HCT116 (cell line): ENCODE results near the gene MAX. TPM values are rescaled to one million over a fixed set of nuclear protein-coding genes. Genes with fewer than 3 reads are reported as not detected.

Source experiments
- ATAC-seq: fragments of 200-7000 bp; cut with Tn5 transposase; 2 replicates; pipeline ENCODE4 v1.9.1; 2020; ENCODE audit warnings: mild to moderate bottlenecking, moderate library complexity
- BruUV-seq: library from RNA; stranded (reverse); fragments of 400-500 nt; replicated peaks from 2 replicates; lab custom pipeline; 2021; lab: Mats Ljungman, UMichigan
- CTCF ChIA-PET: fragments of 300-600 bp; sonication (Branson Sonifier 250); formaldehyde crosslinking; loops from one replicate; lab custom pipeline; 2021; ENCODE audit warnings: antibody characterized with exemption; lab: Charles Lee
- POLR2A ChIA-PET: fragments of 300-600, 350-600 bp; sonication (Branson Sonifier 250); formaldehyde crosslinking; loops from one replicate; lab custom pipeline; 2021; ENCODE audit warnings: antibody characterized with exemption; lab: Charles Lee
- RAD21 ChIA-PET, 2 experiments: fragments of 300-600 bp; sonication (Branson Sonifier 250); formaldehyde crosslinking; loops; one replicate each; lab custom pipeline; 2023; ENCODE audit warnings: low total read pairs in 2 of 2; ENCODE audit not compliant: uncharacterized antibody in 2 of 2, unreplicated experiment in 2 of 2, low non-redundant PET in 1 of 2; lab: Charles Lee
- DNase-seq: peaks from one replicate; pipeline ENCODE4 v3.0.0-alpha.2; 2010; ENCODE audit warnings: low read depth, low spot score
- H2AFZ ChIP-seq: fragments of 200-600 bp; shearing (Covaris generic), sonication (generic); 2 replicates; pipeline ENCODE4 v1.6.1; 2017; ENCODE audit warnings: low read depth, mixed run types, mixed read lengths, antibody characterized with exemption, low read length; ENCODE audit not compliant: poor library complexity, severe bottlenecking
- H3K27ac ChIP-seq: 2 replicates; pipeline ENCODE4 v1.5.1; 2012; ENCODE audit warnings: low read depth, low read length
- H3K27me3 ChIP-seq: fragments of 200-600 bp; sonication (generic); 2 replicates; pipeline ENCODE4 v1.6.1; 2016; ENCODE audit warnings: mixed run types, low read length, mixed read lengths; ENCODE audit not compliant: insufficient read depth
- H3K36me3 ChIP-seq, 2 experiments: fragments of 200-500 bp in 1 of 2; fragments of 200-600 bp in 1 of 2; sonication (Bioruptor generic) in 1 of 2; sonication (generic) in 1 of 2; 2 replicates each; pipeline versions ENCODE4 v1.5.1 to v1.6.1; 2014 to 2016; ENCODE audit warnings: low read length in 2 of 2, inconsistent platforms in 1 of 2, mixed read lengths in 1 of 2, mixed run types in 1 of 2; ENCODE audit not compliant: insufficient read depth in 2 of 2, control insufficient read depth in 1 of 2
- H3K4me1 ChIP-seq, 2 experiments: fragments of 200-600 bp in 1 of 2; sonication (generic) in 1 of 2; 2 replicates each; pipeline versions ENCODE4 v1.5.1 to v1.6.1; 2012 to 2017; ENCODE audit warnings: low read length in 2 of 2, inconsistent platforms in 1 of 2, mild to moderate bottlenecking in 1 of 2, mixed read lengths in 1 of 2, mixed run types in 1 of 2, moderate library complexity in 1 of 2; ENCODE audit not compliant: insufficient read depth in 2 of 2, control insufficient read depth in 1 of 2
- H3K4me2 ChIP-seq: fragments of 200-600 bp; sonication (generic); 2 replicates; pipeline ENCODE4 v1.6.1; 2017; ENCODE audit warnings: mixed run types, low read length, mixed read lengths
- H3K4me3 ChIP-seq, 2 experiments: fragments of 200-600 bp in 1 of 2; sonication (generic) in 1 of 2; replicated peaks in 1 of 2; 2 replicates each; pipeline ENCODE4 v1.5.1; 2011 to 2016; ENCODE audit warnings: low read length in 2 of 2, control low read depth in 1 of 2, low read depth in 1 of 2, mild to moderate bottlenecking in 1 of 2, mixed read lengths in 1 of 2, mixed run types in 1 of 2
- H3K79me2 ChIP-seq: fragments of 200-600 bp; sonication (generic); 2 replicates; pipeline ENCODE4 v1.6.1; 2017; ENCODE audit warnings: mild to moderate bottlenecking, mixed run types, low read length, moderate library complexity, mixed read lengths; ENCODE audit not compliant: insufficient read depth
- H3K9ac ChIP-seq: fragments of 200-600 bp; sonication (generic); 2 replicates; pipeline ENCODE4 v1.6.1; 2016; ENCODE audit warnings: low read length, mixed read lengths
- H3K9me2 ChIP-seq: fragments of 200-600 bp; sonication (generic), shearing (Covaris generic); 2 replicates; pipeline ENCODE4 v1.6.1; 2017; ENCODE audit warnings: mixed run types, mild to moderate bottlenecking, moderate library complexity; ENCODE audit not compliant: insufficient read depth
- H3K9me3 ChIP-seq, 2 experiments: fragments of 200-500 bp in 1 of 2; fragments of 200-600 bp in 1 of 2; sonication (Bioruptor generic) in 1 of 2; sonication (generic) in 1 of 2; 2 replicates each; pipeline ENCODE4 v1.6.1; 2014 to 2017; ENCODE audit warnings: low read length in 2 of 2, mixed read lengths in 2 of 2, inconsistent platforms in 1 of 2, low read depth in 1 of 2, mild to moderate bottlenecking in 1 of 2, mixed run types in 1 of 2, moderate library complexity in 1 of 2; ENCODE audit not compliant: control insufficient read depth in 1 of 2, insufficient read depth in 1 of 2
- H4K20me1 ChIP-seq: fragments of 200-600 bp; sonication (generic), shearing (Covaris generic); 2 replicates; pipeline ENCODE4 v1.6.1; 2017; ENCODE audit warnings: mixed run types, mild to moderate bottlenecking, moderate library complexity; ENCODE audit not compliant: insufficient read depth
- CBX3 ChIP-seq: IDR thresholded peaks from 2 replicates; pipeline ENCODE4 v1.6.1; 2012; ENCODE audit warnings: low read depth
- CEBPB ChIP-seq: IDR thresholded peaks from 2 replicates; pipeline ENCODE4 v1.6.1; 2012; ENCODE audit warnings: low read depth
- EGR1 ChIP-seq: IDR thresholded peaks from 2 replicates; pipeline ENCODE4 v1.6.1; 2012; ENCODE audit warnings: low read depth
- EZH2 ChIP-seq: fragments of 200-600 bp; sonication (generic); IDR thresholded peaks from 2 replicates; pipeline ENCODE4 v1.6.1; 2017; ENCODE audit warnings: antibody characterized with exemption, mixed run types
- FOSL1 ChIP-seq: IDR thresholded peaks from 2 replicates; pipeline ENCODE4 v1.6.1; 2012; ENCODE audit warnings: low read depth
- POLR2A ChIP-seq: IDR thresholded peaks from 2 replicates; pipeline ENCODE4 v1.7.0; 2011; ENCODE audit warnings: borderline replicate concordance; ENCODE audit not compliant: insufficient read depth, insufficient read length; ENCODE audit errors: extremely low read depth
- POLR2AphosphoS5 ChIP-seq: IDR thresholded peaks from 2 replicates; pipeline ENCODE4 v1.6.1; 2011; ENCODE audit warnings: mild to moderate bottlenecking, low read depth, low read length, moderate library complexity
- RAD21 ChIP-seq: IDR thresholded peaks from 2 replicates; pipeline ENCODE4 v1.6.1; 2012; ENCODE audit warnings: low read depth, mild to moderate bottlenecking
- SRF ChIP-seq: IDR thresholded peaks from 2 replicates; pipeline ENCODE4 v1.6.1; 2012; ENCODE audit warnings: low read depth
- TCF7L2 ChIP-seq: IDR thresholded peaks from 2 replicates; pipeline ENCODE4 v1.7.0; 2011; ENCODE audit warnings: borderline replicate concordance, inconsistent platforms; ENCODE audit not compliant: insufficient read depth, insufficient read length; ENCODE audit errors: extremely low read depth
- YY1 ChIP-seq: IDR thresholded peaks from 2 replicates; pipeline ENCODE4 v1.6.1; 2011; ENCODE audit warnings: low read length, low read depth, moderate library complexity, mild to moderate bottlenecking; ENCODE audit not compliant: insufficient replicate concordance; ENCODE audit errors: extremely low read depth
- ZNF274 ChIP-seq: fragments of 200-500 bp; sonication (Bioruptor generic); IDR thresholded peaks from 2 replicates; pipeline ENCODE4 v1.6.1; 2014; ENCODE audit warnings: mild to moderate bottlenecking, low read depth, low read length, inconsistent platforms
- intact Hi-C: fragments of 100-400 bp; cut with micrococcal nuclease; formaldehyde crosslinking; loops from 2 replicates; pipeline ENCODE4 v1.10.0; 2022
- total RNA-seq: library from RNA; stranded (reverse); gene quantifications from one replicate; pipeline ENCODE4 v1.2.1, GENCODE V29; 2021; ENCODE audit not compliant: unreplicated experiment
- TF ChIP-seq, protein P1 (sequence below): IDR thresholded peaks from 2 replicates; pipeline ENCODE4 v1.6.1; 2012; ENCODE audit warnings: low read depth
- TF ChIP-seq, protein P2 (sequence below): IDR thresholded peaks from 2 replicates; pipeline ENCODE4 v1.6.1; 2011; ENCODE audit warnings: mild to moderate bottlenecking, low read length, moderate library complexity; ENCODE audit not compliant: insufficient replicate concordance; ENCODE audit errors: extremely low read depth
- TF ChIP-seq, protein P3 (sequence below): IDR thresholded peaks from 2 replicates; pipeline ENCODE4 v1.6.1; 2012
- TF ChIP-seq, protein P4 (sequence below): IDR thresholded peaks from 2 replicates; pipeline ENCODE4 v1.6.1; 2012

The MAX gene
- total RNA-seq, 1 experiment from 2014 or later: 72.6 TPM

DNA sequence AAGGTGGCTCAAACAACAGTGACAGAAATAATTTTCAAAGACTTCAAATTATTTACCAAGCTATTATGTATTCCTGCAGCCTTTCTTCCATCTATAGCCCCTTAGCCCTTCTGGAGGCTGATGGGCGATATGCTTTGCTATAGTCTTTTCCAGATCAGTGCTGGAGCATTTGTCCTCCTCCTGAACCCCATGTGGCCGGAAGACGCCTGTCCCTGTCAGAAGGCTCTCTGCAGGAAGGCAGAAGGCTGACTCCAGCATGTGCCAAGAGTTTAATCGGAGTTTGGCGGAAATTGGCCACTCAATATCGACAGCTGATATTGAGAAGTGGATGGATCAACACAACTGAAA is 49.3 kb upstream of the MAX start:
- RAD21 ChIA-PET: no interaction called here
- no peak for TF ChIP-seq FOSL1
- no peak for TF ChIP-seq TCF7L2
- TF ChIP-seq, protein P1, sequence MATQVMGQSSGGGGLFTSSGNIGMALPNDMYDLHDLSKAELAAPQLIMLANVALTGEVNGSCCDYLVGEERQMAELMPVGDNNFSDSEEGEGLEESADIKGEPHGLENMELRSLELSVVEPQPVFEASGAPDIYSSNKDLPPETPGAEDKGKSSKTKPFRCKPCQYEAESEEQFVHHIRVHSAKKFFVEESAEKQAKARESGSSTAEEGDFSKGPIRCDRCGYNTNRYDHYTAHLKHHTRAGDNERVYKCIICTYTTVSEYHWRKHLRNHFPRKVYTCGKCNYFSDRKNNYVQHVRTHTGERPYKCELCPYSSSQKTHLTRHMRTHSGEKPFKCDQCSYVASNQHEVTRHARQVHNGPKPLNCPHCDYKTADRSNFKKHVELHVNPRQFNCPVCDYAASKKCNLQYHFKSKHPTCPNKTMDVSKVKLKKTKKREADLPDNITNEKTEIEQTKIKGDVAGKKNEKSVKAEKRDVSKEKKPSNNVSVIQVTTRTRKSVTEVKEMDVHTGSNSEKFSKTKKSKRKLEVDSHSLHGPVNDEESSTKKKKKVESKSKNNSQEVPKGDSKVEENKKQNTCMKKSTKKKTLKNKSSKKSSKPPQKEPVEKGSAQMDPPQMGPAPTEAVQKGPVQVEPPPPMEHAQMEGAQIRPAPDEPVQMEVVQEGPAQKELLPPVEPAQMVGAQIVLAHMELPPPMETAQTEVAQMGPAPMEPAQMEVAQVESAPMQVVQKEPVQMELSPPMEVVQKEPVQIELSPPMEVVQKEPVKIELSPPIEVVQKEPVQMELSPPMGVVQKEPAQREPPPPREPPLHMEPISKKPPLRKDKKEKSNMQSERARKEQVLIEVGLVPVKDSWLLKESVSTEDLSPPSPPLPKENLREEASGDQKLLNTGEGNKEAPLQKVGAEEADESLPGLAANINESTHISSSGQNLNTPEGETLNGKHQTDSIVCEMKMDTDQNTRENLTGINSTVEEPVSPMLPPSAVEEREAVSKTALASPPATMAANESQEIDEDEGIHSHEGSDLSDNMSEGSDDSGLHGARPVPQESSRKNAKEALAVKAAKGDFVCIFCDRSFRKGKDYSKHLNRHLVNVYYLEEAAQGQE: no peak
- TF ChIP-seq SRF: no peak
- TF ChIP-seq POLR2AphosphoS5: no peak
- TF ChIP-seq CEBPB: no peak
- TF ChIP-seq POLR2A: no peak
- no peak for TF ChIP-seq ZNF274
- TF ChIP-seq RAD21: no peak
- TF ChIP-seq, protein P2, sequence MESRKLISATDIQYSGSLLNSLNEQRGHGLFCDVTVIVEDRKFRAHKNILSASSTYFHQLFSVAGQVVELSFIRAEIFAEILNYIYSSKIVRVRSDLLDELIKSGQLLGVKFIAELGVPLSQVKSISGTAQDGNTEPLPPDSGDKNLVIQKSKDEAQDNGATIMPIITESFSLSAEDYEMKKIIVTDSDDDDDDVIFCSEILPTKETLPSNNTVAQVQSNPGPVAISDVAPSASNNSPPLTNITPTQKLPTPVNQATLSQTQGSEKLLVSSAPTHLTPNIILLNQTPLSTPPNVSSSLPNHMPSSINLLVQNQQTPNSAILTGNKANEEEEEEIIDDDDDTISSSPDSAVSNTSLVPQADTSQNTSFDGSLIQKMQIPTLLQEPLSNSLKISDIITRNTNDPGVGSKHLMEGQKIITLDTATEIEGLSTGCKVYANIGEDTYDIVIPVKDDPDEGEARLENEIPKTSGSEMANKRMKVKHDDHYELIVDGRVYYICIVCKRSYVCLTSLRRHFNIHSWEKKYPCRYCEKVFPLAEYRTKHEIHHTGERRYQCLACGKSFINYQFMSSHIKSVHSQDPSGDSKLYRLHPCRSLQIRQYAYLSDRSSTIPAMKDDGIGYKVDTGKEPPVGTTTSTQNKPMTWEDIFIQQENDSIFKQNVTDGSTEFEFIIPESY: no peak
- TF ChIP-seq CBX3: no peak
- TF ChIP-seq EZH2: no peak
- TF ChIP-seq EGR1: no peak
- TF ChIP-seq, protein P3, sequence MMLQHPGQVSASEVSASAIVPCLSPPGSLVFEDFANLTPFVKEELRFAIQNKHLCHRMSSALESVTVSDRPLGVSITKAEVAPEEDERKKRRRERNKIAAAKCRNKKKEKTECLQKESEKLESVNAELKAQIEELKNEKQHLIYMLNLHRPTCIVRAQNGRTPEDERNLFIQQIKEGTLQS: no peak
- TF ChIP-seq, protein P4, sequence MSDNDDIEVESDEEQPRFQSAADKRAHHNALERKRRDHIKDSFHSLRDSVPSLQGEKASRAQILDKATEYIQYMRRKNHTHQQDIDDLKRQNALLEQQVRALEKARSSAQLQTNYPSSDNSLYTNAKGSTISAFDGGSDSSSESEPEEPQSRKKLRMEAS: no peak
- TF ChIP-seq YY1: no peak
- Histone ChIP-seq H3K27me3 (no peaks in the 10 kb centered on the region), H4K20me1 (no peaks in the 10 kb centered on the region), H3K9me3 (no peaks in the 10 kb centered on the region), H3K36me3 (no peaks in the 10 kb centered on the region), H3K9ac (no peak overlapping the region), H3K27ac (no peak overlapping the region), H2AFZ (no peak overlapping the region), H3K9me2 (no peaks in the 10 kb centered on the region), H3K79me2 (no peaks in the 10 kb centered on the region), H3K4me2 (no peak overlapping the region), H3K4me3 (no peak overlapping the region), H3K4me1 (no peaks in the 10 kb centered on the region)
- POLR2A ChIA-PET: no interaction called here
- ATAC-seq (no peak), DNase-seq (no peak)
- CTCF ChIA-PET: no interaction called here
- intact Hi-C loops: no loop called here
- BruUV-seq: no TSS peak
